Measurements from ENCODE around the gene GPN2. TPM values are rescaled to one million over a fixed set of nuclear protein-coding genes. Genes with fewer than 3 reads are reported as not detected.
A peak's percentile ranks its signal among the peaks of the same experiment; 100 is the strongest.

Gene GPN2
- 10 to 100 TPM; 28.4 to 39.3 (median 36.1) TPM for total RNA-seq (2021; fragmentation: NEBNext Ultra II Directional; extraction: Animal tissue kit (Norgen Biotek cat#: 25700))
- long read RNA-seq, full-length matches to known transcripts = 25 of 32 reads
- long read RNA-seq, partial matches to known transcripts = 2 of 32 reads
- long read RNA-seq, other reads (novel, unspliced or antisense) = 5 of 32 reads

DNA sequence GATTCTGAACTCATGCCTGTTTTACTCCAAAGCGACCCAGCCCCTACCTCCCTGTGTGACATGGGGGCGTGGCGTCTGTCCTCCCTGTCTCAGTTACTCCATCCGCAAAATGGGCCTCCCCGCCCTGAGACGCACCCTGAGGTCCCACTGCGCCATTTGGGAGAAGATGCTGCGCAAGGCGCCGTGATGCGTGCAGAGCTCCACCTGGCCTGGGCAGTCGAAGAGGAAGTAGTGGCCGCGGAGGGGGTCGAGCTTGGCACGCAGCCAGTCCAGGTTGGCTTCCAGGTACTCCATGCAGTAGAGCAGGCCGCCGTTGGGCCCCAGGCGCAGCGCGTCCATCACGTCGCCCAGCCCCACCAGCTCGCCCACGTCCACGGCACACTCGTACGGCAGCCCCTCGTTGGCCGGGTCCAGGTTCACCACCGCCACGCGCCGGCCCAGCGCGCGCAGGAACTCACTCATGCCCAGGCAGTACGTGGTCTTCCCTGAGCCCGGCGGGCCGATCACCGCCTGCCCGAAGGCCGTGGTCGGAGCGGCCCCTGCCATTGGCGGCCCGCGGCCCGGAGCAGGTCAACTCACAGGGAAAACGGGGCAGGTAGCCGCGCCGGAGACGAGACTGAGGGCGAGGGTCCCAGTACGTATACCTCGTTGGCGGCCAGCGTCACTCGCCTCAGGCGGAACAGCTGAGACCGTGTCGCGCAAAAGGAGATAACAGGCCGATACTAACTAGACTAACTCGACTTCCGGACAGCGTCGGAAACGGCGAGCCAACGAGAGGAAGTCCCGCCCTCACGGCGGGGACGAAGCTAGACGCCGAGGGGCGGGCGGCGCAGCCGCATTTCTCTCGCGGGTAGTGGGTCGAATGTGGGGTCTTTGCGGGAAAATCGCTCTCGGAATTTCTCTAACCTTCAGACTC is at the start of gene GPN2:
GPN2 (minus strand) TSS at position 733 of the 916 bp plus-strand sequence; CDS start at position 546, 187 bp downstream.
- H3K4me1 Mint-ChIP-seq (ENCODE audit: low read depth) = peaks cover 24% of the 10 kb centered on the region
- H3K27ac Mint-ChIP-seq = peak within 1 kb of the TSS; percentile 93
- H3K36me3 Mint-ChIP-seq (ENCODE audit: low read depth) = peaks cover 44% of the 10 kb centered on the region
- TF ChIP-seq, protein P1, sequence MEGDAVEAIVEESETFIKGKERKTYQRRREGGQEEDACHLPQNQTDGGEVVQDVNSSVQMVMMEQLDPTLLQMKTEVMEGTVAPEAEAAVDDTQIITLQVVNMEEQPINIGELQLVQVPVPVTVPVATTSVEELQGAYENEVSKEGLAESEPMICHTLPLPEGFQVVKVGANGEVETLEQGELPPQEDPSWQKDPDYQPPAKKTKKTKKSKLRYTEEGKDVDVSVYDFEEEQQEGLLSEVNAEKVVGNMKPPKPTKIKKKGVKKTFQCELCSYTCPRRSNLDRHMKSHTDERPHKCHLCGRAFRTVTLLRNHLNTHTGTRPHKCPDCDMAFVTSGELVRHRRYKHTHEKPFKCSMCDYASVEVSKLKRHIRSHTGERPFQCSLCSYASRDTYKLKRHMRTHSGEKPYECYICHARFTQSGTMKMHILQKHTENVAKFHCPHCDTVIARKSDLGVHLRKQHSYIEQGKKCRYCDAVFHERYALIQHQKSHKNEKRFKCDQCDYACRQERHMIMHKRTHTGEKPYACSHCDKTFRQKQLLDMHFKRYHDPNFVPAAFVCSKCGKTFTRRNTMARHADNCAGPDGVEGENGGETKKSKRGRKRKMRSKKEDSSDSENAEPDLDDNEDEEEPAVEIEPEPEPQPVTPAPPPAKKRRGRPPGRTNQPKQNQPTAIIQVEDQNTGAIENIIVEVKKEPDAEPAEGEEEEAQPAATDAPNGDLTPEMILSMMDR (IDR thresholded peaks at IDR 0.05) = no peak
- peak within 1 kb of the TSS; percentile 91 for H3K4me3 Mint-ChIP-seq
- peak; percentile 60 for DNase-seq
- H3K27me3 Mint-ChIP-seq (ENCODE audit: insufficient read depth) = no peaks in the 10 kb centered on the region; the same call in 1 of the 2 replicates
- H3K9me3 Mint-ChIP-seq = no peaks in the 10 kb centered on the region

DNA sequence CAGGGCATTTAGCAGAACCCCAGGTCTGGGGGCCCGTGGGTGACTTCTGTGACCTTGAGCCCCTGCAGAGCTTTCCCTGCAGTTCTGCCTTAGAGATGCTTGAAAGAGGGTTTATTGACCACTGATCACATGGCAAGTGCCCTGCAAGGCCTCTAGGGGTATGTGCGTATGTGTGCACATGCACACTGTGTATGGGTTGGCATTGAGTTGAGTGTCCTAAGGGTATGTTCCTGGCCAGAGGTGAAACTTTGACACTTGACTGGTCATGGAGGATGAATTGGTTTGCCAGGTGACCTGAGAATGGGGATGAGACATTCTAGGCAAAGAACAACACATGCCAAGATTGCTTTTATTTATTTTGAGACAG is 48.6 kb upstream of the GPN2 start:
- H3K36me3 Mint-ChIP-seq (ENCODE audit: low read depth) = peaks cover 33% of the 10 kb centered on the region
- no peak for DNase-seq
- TF ChIP-seq, protein P1 (IDR thresholded peaks at IDR 0.05) = no peak
- H3K4me3 Mint-ChIP-seq = no peak overlapping the region
- no peak overlapping the region; the same call in 1 of the 2 replicates for H3K27ac Mint-ChIP-seq
- peaks cover 14% of the 10 kb centered on the region for H3K4me1 Mint-ChIP-seq (ENCODE audit: low read depth)
- no peaks in the 10 kb centered on the region; the same call in 1 of the 2 replicates for H3K27me3 Mint-ChIP-seq (ENCODE audit: insufficient read depth)
- H3K9me3 Mint-ChIP-seq = no peaks in the 10 kb centered on the region

DNA sequence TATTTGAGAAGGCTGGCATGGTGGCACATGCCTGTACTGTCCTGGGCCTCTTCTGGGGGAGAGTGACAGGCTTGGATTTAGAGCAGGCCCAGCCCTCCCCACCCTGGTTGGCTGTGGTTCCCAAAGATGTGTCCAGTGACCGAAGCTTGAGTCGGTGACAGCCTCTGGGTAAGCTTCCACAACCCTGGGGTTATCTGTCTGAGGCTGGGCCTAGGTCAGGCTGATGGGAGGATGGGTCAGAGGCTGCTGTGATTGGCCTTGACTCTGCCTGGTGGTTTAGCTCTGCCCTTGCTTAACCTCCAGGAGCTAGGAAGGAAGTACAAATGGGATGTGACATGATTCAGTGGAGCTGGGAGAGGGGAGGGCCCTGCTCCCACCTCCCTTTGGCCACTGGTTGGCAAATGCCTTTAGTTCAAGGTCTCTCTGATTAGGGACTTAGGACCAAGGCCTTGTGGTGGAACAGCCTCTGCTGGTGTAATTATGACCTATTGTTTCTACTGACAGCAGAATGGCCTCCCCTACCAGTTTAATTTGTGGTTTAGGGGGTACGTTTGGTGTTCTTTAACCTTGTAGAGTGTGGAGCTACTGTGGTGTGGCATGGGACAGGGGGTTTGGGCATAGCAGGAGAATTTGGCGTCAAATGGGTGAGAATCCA is 48.0 kb upstream of the GPN2 start:
- no peaks in the 10 kb centered on the region; the same call in 1 of the 2 replicates for H3K27me3 Mint-ChIP-seq (ENCODE audit: insufficient read depth)
- H3K4me3 Mint-ChIP-seq = no peak overlapping the region
- TF ChIP-seq, protein P1 (IDR thresholded peaks at IDR 0.05) = no peak
- H3K4me1 Mint-ChIP-seq (ENCODE audit: low read depth) = peaks cover 14% of the 10 kb centered on the region
- no peak overlapping the region for H3K27ac Mint-ChIP-seq
- H3K36me3 Mint-ChIP-seq (ENCODE audit: low read depth) = peaks cover 30% of the 10 kb centered on the region
- no peak for DNase-seq
- H3K9me3 Mint-ChIP-seq = no peaks in the 10 kb centered on the region

DNA sequence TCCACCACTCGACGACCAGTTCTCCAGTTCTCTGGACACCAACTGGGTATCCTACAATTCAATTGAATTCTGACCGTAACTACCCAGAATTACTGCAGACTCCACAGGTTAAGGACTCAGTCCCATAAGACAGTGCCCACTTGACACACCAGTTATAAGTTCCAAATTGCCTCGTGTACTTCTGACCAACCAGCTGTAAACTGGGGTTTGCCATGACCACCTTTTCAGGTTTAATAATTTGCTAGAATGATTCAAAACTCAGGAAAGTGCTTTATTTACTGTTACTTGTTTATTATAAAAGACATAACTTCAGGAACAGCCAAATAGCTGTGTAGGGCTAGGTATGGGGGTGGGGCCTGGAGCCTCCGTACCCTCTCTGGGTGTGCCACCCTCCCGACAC is 46.7 kb upstream of the GPN2 start:
- Mint-ChIP-seq H3K4me1 (ENCODE audit: low read depth) (peaks cover 14% of the 10 kb centered on the region), H3K27me3 (ENCODE audit: insufficient read depth) (no peaks in the 10 kb centered on the region), H3K36me3 (ENCODE audit: low read depth) (peaks cover 23% of the 10 kb centered on the region; the same call in 1 of the 2 replicates), H3K9me3 (no peaks in the 10 kb centered on the region), H3K4me3 (no peak overlapping the region), H3K27ac (no peak overlapping the region)
- DNase-seq = no peak
- TF ChIP-seq, protein P1 (IDR thresholded peaks at IDR 0.05) = no peak

DNA sequence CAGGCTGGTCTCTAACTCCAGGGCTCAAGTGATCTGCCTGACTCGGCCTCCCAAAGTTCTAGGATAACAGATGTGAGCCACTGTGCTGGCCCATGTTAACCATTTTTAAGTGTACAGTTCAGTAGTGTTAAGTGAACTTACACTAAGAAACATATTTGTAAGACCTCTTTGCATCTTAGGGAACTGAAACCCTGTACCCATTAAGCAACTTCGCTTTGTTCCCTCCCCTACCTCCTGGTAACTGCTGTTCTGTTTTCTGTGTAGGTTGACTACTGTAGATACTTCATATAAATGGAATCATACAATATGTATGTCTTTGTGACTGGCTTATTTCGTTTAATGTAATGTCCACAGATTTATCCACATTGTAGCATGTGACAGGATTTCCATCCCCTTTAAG is 42.4 kb upstream of the GPN2 start:
- no peak for DNase-seq
- TF ChIP-seq, protein P1 (IDR thresholded peaks at IDR 0.05) = no peak
- Mint-ChIP-seq H3K9me3 (no peaks in the 10 kb centered on the region), H3K4me3 (no peak overlapping the region), H3K27ac (no peak overlapping the region), H3K36me3 (ENCODE audit: low read depth) (peaks cover 30% of the 10 kb centered on the region; the same call in 1 of the 2 replicates), H3K27me3 (ENCODE audit: insufficient read depth) (no peaks in the 10 kb centered on the region), H3K4me1 (ENCODE audit: low read depth) (no peaks in the 10 kb centered on the region)
